GM12878 (cell line): Measurements from ENCODE around the gene CCDC170.

Experiments used
- BCL11A ChIP-seq: IDR thresholded peaks from 2 replicates; pipeline ENCODE4 v1.6.1; 2011; ENCODE audit warnings: low read depth, low read length
- FOS ChIP-seq: IDR thresholded peaks from 3 replicates; pipeline ENCODE4 v1.6.1; 2011; ENCODE audit warnings: borderline replicate concordance; ENCODE audit not compliant: insufficient read length; ENCODE audit errors: extremely low read depth
- MYC ChIP-seq: IDR thresholded peaks from 2 replicates; pipeline ENCODE4 v1.6.1; 2011; ENCODE audit warnings: mild to moderate bottlenecking, low read length, moderate library complexity, inconsistent platforms; ENCODE audit not compliant: insufficient read depth, insufficient replicate concordance, insufficient read length, severe bottlenecking
- POLR2A ChIP-seq: IDR thresholded peaks from 2 replicates; pipeline ENCODE4 v1.6.1; 2011; ENCODE audit warnings: low read depth, mild to moderate bottlenecking, low read length
- POLR2AphosphoS5 ChIP-seq: IDR thresholded peaks from 2 replicates; pipeline ENCODE4 v1.6.1; 2011; ENCODE audit warnings: mild to moderate bottlenecking, low read length, inconsistent platforms
- RB1 ChIP-seq: fragments of 450-650 bp; formaldehyde crosslinking; IDR thresholded peaks from 2 replicates; pipeline ENCODE4 v1.6.1; 2017; ENCODE audit warnings: mild to moderate bottlenecking, borderline replicate concordance
- SIN3A ChIP-seq: IDR thresholded peaks from 2 replicates; pipeline ENCODE4 v1.6.1; 2012; ENCODE audit warnings: low read depth, low read length, improper control_type of control experiment
- SREBF2 ChIP-seq: IDR thresholded peaks from 2 replicates; pipeline ENCODE4 v1.6.1; 2012; ENCODE audit warnings: mild to moderate bottlenecking, low read length
- SUZ12 ChIP-seq: fragments of 200-600 bp; sonication (generic); IDR thresholded peaks from one replicate; pipeline ENCODE4 v1.6.1; 2018; ENCODE audit warnings: antibody characterized with exemption, mild to moderate bottlenecking; ENCODE audit not compliant: unreplicated experiment
- YY1 ChIP-seq: IDR thresholded peaks from 2 replicates; pipeline ENCODE4 v1.6.1; 2011; ENCODE audit warnings: low read depth, mild to moderate bottlenecking, low read length
- TF ChIP-seq, protein P1 (sequence below), 3 experiments: IDR thresholded peaks in 2 of 3; conservative IDR thresholded peaks in 1 of 3; 2 replicates each; pipeline ENCODE4 v1.5.1; 2011; ENCODE audit warnings: low read depth in 3 of 3, low read length in 3 of 3, mild to moderate bottlenecking in 3 of 3, control low read depth in 2 of 3, moderate library complexity in 2 of 3, inconsistent platforms in 1 of 3, mixed read lengths in 1 of 3; ENCODE audit not compliant: control insufficient read depth in 2 of 3, insufficient read depth in 1 of 3; ENCODE audit errors: extremely low read depth in 1 of 3
- TF ChIP-seq, protein P2 (sequence below): IDR thresholded peaks from 2 replicates; pipeline ENCODE4 v1.6.1; 2011; ENCODE audit warnings: low read depth, mild to moderate bottlenecking, low read length, moderate library complexity, borderline replicate concordance; ENCODE audit errors: extremely low read depth
- TF ChIP-seq, protein P3 (sequence below): fragments of 450-650 bp; IDR thresholded peaks from 2 replicates; pipeline ENCODE4 v1.6.1; 2014; ENCODE audit warnings: mild to moderate bottlenecking
- TF ChIP-seq, protein P4 (sequence below): fragments of 450-650 bp; IDR thresholded peaks from 2 replicates; pipeline ENCODE4 v1.6.1; 2018; ENCODE audit warnings: borderline replicate concordance, mild to moderate bottlenecking; ENCODE audit not compliant: partially characterized antibody

DNA sequence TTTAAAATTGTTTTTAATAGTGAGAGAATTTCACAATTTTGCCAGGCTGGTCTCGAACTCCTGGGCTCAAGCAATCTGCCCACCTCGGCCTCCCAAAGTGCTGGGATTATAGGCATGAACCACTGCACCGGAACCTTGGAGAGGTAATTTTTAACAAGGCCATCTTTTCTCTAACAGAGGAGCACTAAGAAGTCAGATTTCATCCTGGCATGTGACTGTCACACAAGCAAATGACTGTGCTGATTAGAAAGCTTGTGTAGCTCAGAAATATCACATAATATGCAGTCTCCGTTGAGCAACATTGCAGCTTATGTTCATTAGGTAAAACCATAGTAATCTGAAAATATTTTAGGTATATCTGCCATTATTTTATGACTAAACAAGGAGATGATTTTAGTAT lies 156.0 kb downstream of the CCDC170 start:
- TF ChIP-seq SREBF2: no peak
- TF ChIP-seq YY1: no peak
- TF ChIP-seq POLR2AphosphoS5: no peak
- TF ChIP-seq, protein P1, sequence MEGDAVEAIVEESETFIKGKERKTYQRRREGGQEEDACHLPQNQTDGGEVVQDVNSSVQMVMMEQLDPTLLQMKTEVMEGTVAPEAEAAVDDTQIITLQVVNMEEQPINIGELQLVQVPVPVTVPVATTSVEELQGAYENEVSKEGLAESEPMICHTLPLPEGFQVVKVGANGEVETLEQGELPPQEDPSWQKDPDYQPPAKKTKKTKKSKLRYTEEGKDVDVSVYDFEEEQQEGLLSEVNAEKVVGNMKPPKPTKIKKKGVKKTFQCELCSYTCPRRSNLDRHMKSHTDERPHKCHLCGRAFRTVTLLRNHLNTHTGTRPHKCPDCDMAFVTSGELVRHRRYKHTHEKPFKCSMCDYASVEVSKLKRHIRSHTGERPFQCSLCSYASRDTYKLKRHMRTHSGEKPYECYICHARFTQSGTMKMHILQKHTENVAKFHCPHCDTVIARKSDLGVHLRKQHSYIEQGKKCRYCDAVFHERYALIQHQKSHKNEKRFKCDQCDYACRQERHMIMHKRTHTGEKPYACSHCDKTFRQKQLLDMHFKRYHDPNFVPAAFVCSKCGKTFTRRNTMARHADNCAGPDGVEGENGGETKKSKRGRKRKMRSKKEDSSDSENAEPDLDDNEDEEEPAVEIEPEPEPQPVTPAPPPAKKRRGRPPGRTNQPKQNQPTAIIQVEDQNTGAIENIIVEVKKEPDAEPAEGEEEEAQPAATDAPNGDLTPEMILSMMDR (IDR thresholded peaks at IDR 0.05 in 2 of 3, conservative IDR thresholded peaks at IDR 0.05 in 1 of 3; ENCODE audit: control insufficient read depth in 2 of 3, extremely low read depth in 1 of 3, insufficient read depth in 1 of 3, low read depth in 3 of 3, low read length in 3 of 3): no peak
- no peak for TF ChIP-seq BCL11A
- TF ChIP-seq POLR2A: no peak
- TF ChIP-seq SUZ12: no peak
- TF ChIP-seq, protein P2, sequence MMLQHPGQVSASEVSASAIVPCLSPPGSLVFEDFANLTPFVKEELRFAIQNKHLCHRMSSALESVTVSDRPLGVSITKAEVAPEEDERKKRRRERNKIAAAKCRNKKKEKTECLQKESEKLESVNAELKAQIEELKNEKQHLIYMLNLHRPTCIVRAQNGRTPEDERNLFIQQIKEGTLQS: no peak
- TF ChIP-seq, protein P3, sequence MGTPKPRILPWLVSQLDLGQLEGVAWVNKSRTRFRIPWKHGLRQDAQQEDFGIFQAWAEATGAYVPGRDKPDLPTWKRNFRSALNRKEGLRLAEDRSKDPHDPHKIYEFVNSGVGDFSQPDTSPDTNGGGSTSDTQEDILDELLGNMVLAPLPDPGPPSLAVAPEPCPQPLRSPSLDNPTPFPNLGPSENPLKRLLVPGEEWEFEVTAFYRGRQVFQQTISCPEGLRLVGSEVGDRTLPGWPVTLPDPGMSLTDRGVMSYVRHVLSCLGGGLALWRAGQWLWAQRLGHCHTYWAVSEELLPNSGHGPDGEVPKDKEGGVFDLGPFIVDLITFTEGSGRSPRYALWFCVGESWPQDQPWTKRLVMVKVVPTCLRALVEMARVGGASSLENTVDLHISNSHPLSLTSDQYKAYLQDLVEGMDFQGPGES: no peak
- TF ChIP-seq RB1: no peak
- TF ChIP-seq, protein P4, sequence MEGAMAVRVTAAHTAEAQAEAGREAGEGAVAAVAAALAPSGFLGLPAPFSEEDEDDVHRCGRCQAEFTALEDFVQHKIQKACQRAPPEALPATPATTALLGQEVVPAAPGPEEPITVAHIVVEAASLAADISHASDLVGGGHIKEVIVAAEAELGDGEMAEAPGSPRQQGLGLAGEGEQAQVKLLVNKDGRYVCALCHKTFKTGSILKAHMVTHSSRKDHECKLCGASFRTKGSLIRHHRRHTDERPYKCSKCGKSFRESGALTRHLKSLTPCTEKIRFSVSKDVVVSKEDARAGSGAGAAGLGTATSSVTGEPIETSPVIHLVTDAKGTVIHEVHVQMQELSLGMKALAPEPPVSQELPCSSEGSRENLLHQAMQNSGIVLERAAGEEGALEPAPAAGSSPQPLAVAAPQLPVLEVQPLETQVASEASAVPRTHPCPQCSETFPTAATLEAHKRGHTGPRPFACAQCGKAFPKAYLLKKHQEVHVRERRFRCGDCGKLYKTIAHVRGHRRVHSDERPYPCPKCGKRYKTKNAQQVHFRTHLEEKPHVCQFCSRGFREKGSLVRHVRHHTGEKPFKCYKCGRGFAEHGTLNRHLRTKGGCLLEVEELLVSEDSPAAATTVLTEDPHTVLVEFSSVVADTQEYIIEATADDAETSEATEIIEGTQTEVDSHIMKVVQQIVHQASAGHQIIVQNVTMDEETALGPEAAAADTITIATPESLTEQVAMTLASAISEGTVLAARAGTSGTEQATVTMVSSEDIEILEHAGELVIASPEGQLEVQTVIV: no peak
- no peak for TF ChIP-seq MYC
- no peak for TF ChIP-seq FOS
- TF ChIP-seq SIN3A: no peak
